H1 (cell line): ENCODE measurements around the gene RGS17. TPM values are rescaled to one million over a fixed set of nuclear protein-coding genes. Genes with fewer than 3 reads are reported as not detected.

Experiments used
- CTCF ChIA-PET: fragments of 300-600 bp; sonication (Branson Sonifier 250); formaldehyde crosslinking; loops from one replicate; lab custom pipeline; 2021; ENCODE audit not compliant: partially characterized antibody; lab: Charles Lee
- POLR2A ChIA-PET: fragments of 300-600 bp; sonication (Branson Sonifier 250); formaldehyde crosslinking; loops from one replicate; lab custom pipeline; 2021; ENCODE audit warnings: inconsistent platforms; ENCODE audit not compliant: partially characterized antibody; lab: Charles Lee
- DNase-seq, 2 experiments: peaks; one replicate each; pipeline versions ENCODE4 v3.0.0 to v3.0.0-alpha.2; 2010 to 2022; ENCODE audit warnings: low spot score in 2 of 2, low read depth in 1 of 2, mixed read lengths in 1 of 2
- FAIRE-seq: peaks from 2 replicates; lab custom pipeline; 2011; peaks lifted over from hg19 to GRCh38; lab: Jason Lieb, UNC
- H2AFZ ChIP-seq: 2 replicates; pipeline ENCODE4 v1.8.1; 2012; ENCODE audit warnings: low read length, inconsistent platforms
- H2AK5ac ChIP-seq: 2 replicates; pipeline ENCODE4 v1.6.1; 2013; ENCODE audit warnings: low read depth, low read length
- H2BK120ac ChIP-seq: replicated peaks from 2 replicates; pipeline ENCODE3; 2013; ENCODE audit warnings: low read depth, low read length, inconsistent platforms
- H2BK12ac ChIP-seq: 2 replicates; pipeline ENCODE4 v1.6.1; 2013; ENCODE audit warnings: low read depth, low read length
- H2BK15ac ChIP-seq: 2 replicates; pipeline ENCODE4 v1.6.1; 2013; ENCODE audit warnings: low read length
- H2BK20ac ChIP-seq: 2 replicates; pipeline ENCODE4 v1.6.1; 2013; ENCODE audit warnings: low read length
- H2BK5ac ChIP-seq: 2 replicates; pipeline ENCODE4 v1.6.1; 2013; ENCODE audit warnings: low read depth, low read length
- H3K14ac ChIP-seq: 2 replicates; pipeline ENCODE4 v1.6.1; 2013; ENCODE audit warnings: inconsistent platforms; ENCODE audit not compliant: insufficient read length
- H3K18ac ChIP-seq: 2 replicates; pipeline ENCODE4 v1.6.1; 2013; ENCODE audit warnings: low read length; ENCODE audit errors: extremely low read depth
- H3K23ac ChIP-seq: 2 replicates; pipeline ENCODE4 v1.6.1; 2013; ENCODE audit warnings: inconsistent platforms; ENCODE audit not compliant: insufficient read length
- H3K23me2 ChIP-seq: 2 replicates; pipeline ENCODE4 v1.6.1; 2013; ENCODE audit warnings: low read depth, low read length
- H3K27ac ChIP-seq: 2 replicates; pipeline ENCODE4 v1.6.1; 2011; ENCODE audit warnings: low read depth, low read length, inconsistent platforms
- H3K27me3 ChIP-seq, 4 experiments: replicated peaks in 1 of 4; 1 replicate in 1 of 4; 2 replicates in 3 of 4; pipeline versions ENCODE4 v1.6.1 to v1.8.1; 2011 to 2013; ENCODE audit warnings: low read length in 3 of 4, mild to moderate bottlenecking in 3 of 4, inconsistent platforms in 2 of 4, mixed read lengths in 2 of 4, moderate library complexity in 1 of 4; ENCODE audit not compliant: control insufficient read depth in 3 of 4, insufficient read depth in 3 of 4; ENCODE audit errors: extremely low read depth in 1 of 4
- H3K36me3 ChIP-seq, 4 experiments: 2 replicates each; pipeline versions ENCODE4 v1.6.1 to v1.8.1; 2011 to 2013; ENCODE audit warnings: mild to moderate bottlenecking in 4 of 4, low read length in 3 of 4, moderate library complexity in 2 of 4, control low read depth in 1 of 4, inconsistent platforms in 1 of 4; ENCODE audit not compliant: insufficient read depth in 4 of 4, control insufficient read depth in 2 of 4
- H3K4ac ChIP-seq: replicated peaks from 2 replicates; pipeline ENCODE3; 2013; ENCODE audit warnings: low read length, low read depth, mixed read lengths, inconsistent platforms; ENCODE audit not compliant: insufficient read length
- H3K4me1 ChIP-seq, 4 experiments: replicated peaks in 1 of 4; 1 replicate in 1 of 4; 2 replicates in 3 of 4; pipeline versions ENCODE4 v1.6.1 to v1.8.1; 2011 to 2013; ENCODE audit warnings: low read length in 3 of 4, inconsistent platforms in 2 of 4, mixed read lengths in 1 of 4; ENCODE audit not compliant: insufficient read depth in 4 of 4, control insufficient read depth in 3 of 4
- H3K4me2 ChIP-seq, 2 experiments: 2 replicates each; pipeline versions ENCODE4 v1.6.1 to v1.8.1; 2011 to 2013; ENCODE audit warnings: low read depth in 2 of 2, low read length in 2 of 2, control low read depth in 1 of 2, inconsistent platforms in 1 of 2, mild to moderate bottlenecking in 1 of 2; ENCODE audit not compliant: insufficient read depth in 1 of 2
- H3K4me3 ChIP-seq, 4 experiments: fragments of 200-600, 300-600 bp in 1 of 4; sonication (generic), shearing (Covaris generic), sonication (Bioruptor Twin) in 1 of 4; 2 replicates each; pipeline versions ENCODE4 v1.5.1 to v1.8.1; 2011 to 2016; ENCODE audit warnings: low read length in 4 of 4, low read depth in 3 of 4, control low read depth in 2 of 4, inconsistent platforms in 2 of 4, mild to moderate bottlenecking in 2 of 4, mixed read lengths in 1 of 4, moderate library complexity in 1 of 4; ENCODE audit not compliant: insufficient read depth in 2 of 4; ENCODE audit errors: extremely low read depth in 1 of 4
- H3K56ac ChIP-seq: replicated peaks from 2 replicates; pipeline ENCODE3; 2013; ENCODE audit warnings: low read depth, mild to moderate bottlenecking, mixed read lengths, low read length, inconsistent platforms; ENCODE audit not compliant: insufficient read length
- H3K79me1 ChIP-seq: 2 replicates; pipeline ENCODE4 v1.6.1; 2013; ENCODE audit warnings: low read depth, low read length, control low read depth
- H3K79me2 ChIP-seq, 2 experiments: 2 replicates each; pipeline versions ENCODE4 v1.6.1 to v1.8.1; 2012 to 2013; ENCODE audit warnings: low read length in 2 of 2, mild to moderate bottlenecking in 2 of 2, inconsistent platforms in 1 of 2; ENCODE audit not compliant: insufficient read depth in 2 of 2, control insufficient read depth in 1 of 2
- H3K9ac ChIP-seq, 4 experiments: replicated peaks in 1 of 4; 1 replicate in 1 of 4; 2 replicates in 3 of 4; pipeline versions ENCODE4 v1.6.1 to v1.8.1; 2011 to 2013; ENCODE audit warnings: low read depth in 3 of 4, low read length in 3 of 4, control low read depth in 2 of 4, mild to moderate bottlenecking in 2 of 4, moderate library complexity in 2 of 4, inconsistent platforms in 1 of 4; ENCODE audit errors: extremely low read depth in 1 of 4
- H3K9me3 ChIP-seq, 2 experiments: 2 replicates each; pipeline versions ENCODE4 v1.6.1 to v1.8.1; 2012 to 2013; ENCODE audit warnings: mild to moderate bottlenecking in 2 of 2, moderate library complexity in 2 of 2, control low read depth in 1 of 2, inconsistent platforms in 1 of 2, low read depth in 1 of 2, low read length in 1 of 2, mixed read lengths in 1 of 2; ENCODE audit not compliant: insufficient read depth in 2 of 2
- H4K20me1 ChIP-seq, 2 experiments: replicated peaks in 1 of 2; 2 replicates each; pipeline versions ENCODE3 to v1.8.1; 2011 to 2013; ENCODE audit warnings: inconsistent platforms in 2 of 2, low read length in 2 of 2, mild to moderate bottlenecking in 1 of 2; ENCODE audit not compliant: insufficient read depth in 2 of 2, control insufficient read depth in 1 of 2
- H4K5ac ChIP-seq: 2 replicates; pipeline ENCODE4 v1.6.1; 2013; ENCODE audit warnings: low read length, low read depth, mixed read lengths, inconsistent platforms; ENCODE audit not compliant: insufficient read length
- H4K8ac ChIP-seq: 2 replicates; pipeline ENCODE4 v1.8.0; 2013; ENCODE audit warnings: mild to moderate bottlenecking, moderate library complexity, low read length, inconsistent platforms; ENCODE audit not compliant: insufficient read depth; ENCODE audit errors: extremely low read depth
- H4K91ac ChIP-seq: replicated peaks from 2 replicates; pipeline ENCODE3; 2013; ENCODE audit warnings: low read length, mixed read lengths, inconsistent platforms; ENCODE audit not compliant: insufficient read length
- ATF2 ChIP-seq: IDR thresholded peaks from 2 replicates; pipeline ENCODE4 v1.6.1; 2012; ENCODE audit warnings: low read length, inconsistent platforms
- CEBPB ChIP-seq: IDR thresholded peaks from 2 replicates; pipeline ENCODE4 v1.6.1; 2012; ENCODE audit warnings: low read depth, low read length
- CHD2 ChIP-seq: IDR thresholded peaks from 2 replicates; pipeline ENCODE4 v1.6.1; 2012; ENCODE audit warnings: low read length, improper control_type of control experiment
- CREB1 ChIP-seq: IDR thresholded peaks from 2 replicates; pipeline ENCODE4 v1.6.1; 2012; ENCODE audit warnings: inconsistent platforms
- CTBP2 ChIP-seq: IDR thresholded peaks from 2 replicates; pipeline ENCODE4 v1.7.0; 2011; ENCODE audit warnings: borderline replicate concordance, mild to moderate bottlenecking, moderate library complexity, mixed read lengths, low read length; ENCODE audit not compliant: insufficient read depth, insufficient read length
- E2F6 ChIP-seq: IDR thresholded peaks from 2 replicates; pipeline ENCODE4 v1.6.1; 2012; ENCODE audit warnings: inconsistent platforms
- GTF2F1 ChIP-seq: IDR thresholded peaks from 2 replicates; pipeline ENCODE4 v1.6.1; 2012; ENCODE audit warnings: low read depth, low read length, improper control_type of control experiment, borderline replicate concordance
- KDM5A ChIP-seq: fragments of 200-600 bp; IDR thresholded peaks from 2 replicates; pipeline ENCODE4 v1.7.1; 2012; ENCODE audit warnings: mild to moderate bottlenecking, low read length, inconsistent platforms, mixed read lengths
- MAX ChIP-seq: IDR thresholded peaks from 2 replicates; pipeline ENCODE4 v1.6.1; 2012; ENCODE audit warnings: inconsistent platforms
- RXRA ChIP-seq: IDR thresholded peaks from 2 replicates; pipeline ENCODE4 v1.6.1; 2011; ENCODE audit warnings: low read depth, mild to moderate bottlenecking, low read length, moderate library complexity; ENCODE audit not compliant: insufficient read depth
- SIN3A ChIP-seq, 2 experiments: IDR thresholded peaks in 1 of 2; conservative IDR thresholded peaks in 1 of 2; 2 replicates each; pipeline ENCODE4 v1.6.1; 2011 to 2012; ENCODE audit warnings: low read length in 2 of 2, improper control_type of control experiment in 1 of 2, low read depth in 1 of 2, mild to moderate bottlenecking in 1 of 2
- ZNF274 ChIP-seq: IDR thresholded peaks from 2 replicates; pipeline ENCODE4 v1.7.0; 2012; ENCODE audit warnings: low read length, borderline replicate concordance; ENCODE audit errors: extremely low read depth
- WGBS, 2 experiments: shearing (Covaris generic) in 1 of 2; methylation state at CpG; one replicate each; pipeline versions ENCODE4 v1.1.6 to v1.1.7; 2013 to 2015; ENCODE audit warnings: low lambda C conversion rate in 2 of 2, mixed read lengths in 2 of 2, inconsistent platforms in 1 of 2, low coverage in 1 of 2, missing lambda C conversion rate in 1 of 2; ENCODE audit not compliant: insufficient replicate concordance in 2 of 2, insufficient coverage in 1 of 2, insufficient read length in 1 of 2; ENCODE audit errors: extremely low coverage in 1 of 2, missing lambda C conversion rate in 1 of 2; 5-methylcytosine and 5-hydroxymethylcytosine counted together
- polyA plus RNA-seq, 7 experiments: library from polyadenylated mRNA; depleted of rRNA in 3 of 7; stranded (reverse) in 5 of 7; unstranded in 2 of 7; fragments of >200 nt in 5 of 7; fragments of 200-250 nt in 2 of 7; gene quantifications; 1 replicate in 5 of 7; 2 replicates in 1 of 7; 4 replicates in 1 of 7; pipeline versions ENCODE4 v1.2.1 to v1.2.3, GENCODE V29; 2011 to 2013; ENCODE audit warnings: missing spikeins in 2 of 7, mixed read lengths in 2 of 7
- total RNA-seq: library from RNA; stranded (reverse); fragmentation: NEBNext Ultra II Directional; extraction: Animal tissue kit (Norgen Biotek cat#: 25700); gene quantifications from 2 replicates; pipeline ENCODE4 v1.2.1, GENCODE V29; 2021

RGS17 gene
- total and polyA plus RNA-seq, 2 of the 8 experiments (the other 6 are each of a cell fraction or from before 2014, with no cell fraction given): 2.0 to 12.2 TPM

GRCh38 chr6:153048631-153049030 lies 82.5 kb downstream of the RGS17 start:
- CTCF ChIA-PET: no interaction called here
- Histone ChIP-seq H3K18ac (no peak overlapping the region), H3K4me2 (no peak overlapping the region), H2BK12ac (no peak overlapping the region), H3K79me1 (0 out of 2 replicates have a peak, but pooled peaks cover 2% of the 10 kb centered on the region), H3K4me1 (peaks cover 0 to 3% (median 0%) of the 10 kb centered on the region in 4 experiments; a peak in 1 of 7 replicates), H3K56ac (no peak overlapping the region), H4K8ac (no peak overlapping the region), H4K20me1 (no peaks in the 10 kb centered on the region), H4K5ac (no peak overlapping the region), H3K23me2 (no peaks in the 10 kb centered on the region), H2BK20ac (no peak overlapping the region), H3K4ac (no peak overlapping the region), H2BK5ac (no peak overlapping the region), H3K9ac (no peak overlapping the region), H2BK15ac (no peak overlapping the region), H3K9me3 (no peaks in the 10 kb centered on the region), H3K27ac (no peak overlapping the region), H2AK5ac (no peak overlapping the region), H3K36me3 (no peaks in the 10 kb centered on the region), H3K23ac (no peak overlapping the region), H4K91ac (no peak overlapping the region), H3K4me3 (no peak overlapping the region), H2AFZ (no peak overlapping the region), H3K14ac (no peak overlapping the region), H3K27me3 (no peaks in the 10 kb centered on the region), H3K79me2 (no peaks in the 10 kb centered on the region), H2BK120ac (no peak overlapping the region)
- FAIRE-seq (no peak), DNase-seq (no peak)
- POLR2A ChIA-PET: no interaction called here
- 87% methylated on average over 3 of the region's 3 CpGs; no CpG with 5 or more reads in 1 of the 2 experiments for WGBS, 2 experiments
- TF ChIP-seq RXRA (no peak), MAX (no peak), KDM5A (no peak), GTF2F1 (no peak), SIN3A (conservative IDR thresholded peaks at IDR 0.05 in 1 of 2, IDR thresholded peaks at IDR 0.05 in 1 of 2; ENCODE audit: low read depth in 1 of 2, low read length in 2 of 2) (no peak), ATF2 (no peak), CHD2 (no peak), E2F6 (no peak), CTBP2 (no peak), ZNF274 (no peak), CREB1 (no peak), CEBPB (no peak)
